ENCODE results near the gene HAPLN2.

Gene HAPLN2

DNA sequence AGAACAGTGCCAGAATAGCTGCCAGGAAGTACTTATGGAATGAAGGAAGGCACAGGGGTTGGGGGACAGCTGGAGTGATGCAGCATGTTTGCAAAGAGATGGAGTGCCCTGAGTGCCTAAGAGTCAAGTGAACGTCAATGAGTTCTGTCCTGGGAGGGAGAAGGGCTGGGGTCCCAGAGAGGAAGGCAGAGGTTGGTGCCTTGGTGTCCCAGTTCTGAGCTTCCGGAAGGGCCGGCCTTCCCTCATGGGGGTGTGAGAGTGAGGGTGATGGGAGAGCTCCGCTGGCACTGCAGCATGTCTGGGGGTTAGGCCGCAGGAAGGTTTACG is 40.4 kb downstream of the HAPLN2 start:
- H3K9me3 ChIP-seq (replicated peaks; ENCODE audit: low read length), result no peaks in the 10 kb centered on the region
- no peaks in the 10 kb centered on the region for H3K36me3 ChIP-seq (ENCODE audit: insufficient read depth, low read length)
- peak overlapping the region; percentile 41 for H3K4me3 ChIP-seq (ENCODE audit: low read length)
- peak overlapping the region; percentile 22 for H3K9ac ChIP-seq (ENCODE audit: low read depth, low read length)
- peak overlapping the region; percentile 76 for H3K4me2 ChIP-seq (ENCODE audit: low read length)
- H3K4me1 ChIP-seq (ENCODE audit: control insufficient read depth, insufficient read depth, low read length), result peaks cover 60% of the 10 kb centered on the region
- peaks cover 27% of the 10 kb centered on the region for H3K27me3 ChIP-seq (ENCODE audit: control insufficient read depth, insufficient read depth, low read length)

DNA sequence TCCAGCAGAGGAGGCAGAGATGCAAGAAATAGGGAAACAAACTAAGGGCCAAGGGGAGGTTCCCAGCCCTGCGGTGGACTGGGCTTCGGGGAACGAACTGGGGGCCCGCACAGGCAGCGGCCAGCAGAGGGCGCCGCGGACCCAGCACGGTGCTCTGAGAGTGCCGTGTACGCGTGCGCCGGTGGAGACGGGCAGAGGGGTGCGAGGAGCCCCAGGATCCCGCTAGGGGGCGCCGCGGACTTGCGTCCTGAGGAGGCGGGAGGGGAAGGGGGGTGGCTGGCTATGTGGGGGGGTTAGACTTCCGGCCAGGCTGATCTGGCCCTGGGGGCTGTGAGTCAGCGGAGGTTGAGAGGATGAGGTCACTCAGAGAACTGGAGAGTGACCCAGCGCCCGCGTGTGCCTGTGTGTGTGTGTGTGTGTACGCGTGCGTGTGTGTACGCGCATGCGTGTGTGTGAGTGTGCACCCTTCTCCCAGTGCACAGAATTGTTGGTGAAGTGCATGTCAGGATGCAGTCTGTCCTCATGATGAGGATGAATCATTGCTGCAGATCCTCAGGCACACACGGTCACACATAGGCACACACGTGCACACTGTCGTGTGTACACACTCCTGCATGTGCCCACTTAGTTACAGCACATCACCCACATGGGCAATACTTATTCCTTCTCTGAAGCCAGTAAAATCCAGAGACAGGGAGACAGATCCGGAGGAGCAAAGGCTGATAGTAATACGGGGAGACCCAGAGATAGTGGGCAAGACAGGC is 41.0 kb downstream of the HAPLN2 start:
- Histone ChIP-seq H3K36me3 (ENCODE audit: insufficient read depth, low read length) (no peaks in the 10 kb centered on the region), H3K4me2 (ENCODE audit: low read length) (peak overlapping the region; percentile 76), H3K9me3 (replicated peaks; ENCODE audit: low read length) (no peaks in the 10 kb centered on the region), H3K4me1 (ENCODE audit: control insufficient read depth, insufficient read depth, low read length) (peaks cover 66% of the 10 kb centered on the region), H3K9ac (ENCODE audit: low read depth, low read length) (peak overlapping the region; percentile 51), H3K27me3 (ENCODE audit: control insufficient read depth, insufficient read depth, low read length) (peaks cover 22% of the 10 kb centered on the region), H3K4me3 (ENCODE audit: low read length) (peak overlapping the region; percentile 41)

DNA sequence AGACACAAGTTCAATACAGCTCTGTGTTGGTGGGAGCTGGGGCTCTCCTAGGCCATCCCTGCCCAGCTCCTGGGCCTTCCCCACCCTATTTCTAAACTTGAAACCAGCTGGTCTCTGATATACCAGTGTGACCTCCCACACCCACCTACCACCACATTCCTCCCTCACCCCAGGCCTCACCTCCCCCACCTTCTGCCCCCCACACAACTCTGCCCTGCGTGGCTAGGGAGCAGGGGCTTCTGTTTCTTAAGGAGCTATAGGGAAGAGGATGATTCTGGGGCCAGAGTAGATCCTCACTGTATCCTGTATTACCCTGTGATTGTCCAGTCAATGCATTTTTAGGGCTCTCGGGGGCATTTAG is 41.5 kb downstream of the HAPLN2 start:
- peaks cover 16% of the 10 kb centered on the region for H3K27me3 ChIP-seq (ENCODE audit: control insufficient read depth, insufficient read depth, low read length)
- H3K36me3 ChIP-seq (ENCODE audit: insufficient read depth, low read length), result no peaks in the 10 kb centered on the region
- H3K4me3 ChIP-seq (ENCODE audit: low read length), result peak overlapping the region; percentile 6
- H3K4me2 ChIP-seq (ENCODE audit: low read length), result peak overlapping the region; percentile 19
- H3K4me1 ChIP-seq (ENCODE audit: control insufficient read depth, insufficient read depth, low read length), result peaks cover 72% of the 10 kb centered on the region
- H3K9me3 ChIP-seq (replicated peaks; ENCODE audit: low read length), result no peaks in the 10 kb centered on the region
- H3K9ac ChIP-seq (ENCODE audit: low read depth, low read length), result peak overlapping the region; percentile 51

DNA sequence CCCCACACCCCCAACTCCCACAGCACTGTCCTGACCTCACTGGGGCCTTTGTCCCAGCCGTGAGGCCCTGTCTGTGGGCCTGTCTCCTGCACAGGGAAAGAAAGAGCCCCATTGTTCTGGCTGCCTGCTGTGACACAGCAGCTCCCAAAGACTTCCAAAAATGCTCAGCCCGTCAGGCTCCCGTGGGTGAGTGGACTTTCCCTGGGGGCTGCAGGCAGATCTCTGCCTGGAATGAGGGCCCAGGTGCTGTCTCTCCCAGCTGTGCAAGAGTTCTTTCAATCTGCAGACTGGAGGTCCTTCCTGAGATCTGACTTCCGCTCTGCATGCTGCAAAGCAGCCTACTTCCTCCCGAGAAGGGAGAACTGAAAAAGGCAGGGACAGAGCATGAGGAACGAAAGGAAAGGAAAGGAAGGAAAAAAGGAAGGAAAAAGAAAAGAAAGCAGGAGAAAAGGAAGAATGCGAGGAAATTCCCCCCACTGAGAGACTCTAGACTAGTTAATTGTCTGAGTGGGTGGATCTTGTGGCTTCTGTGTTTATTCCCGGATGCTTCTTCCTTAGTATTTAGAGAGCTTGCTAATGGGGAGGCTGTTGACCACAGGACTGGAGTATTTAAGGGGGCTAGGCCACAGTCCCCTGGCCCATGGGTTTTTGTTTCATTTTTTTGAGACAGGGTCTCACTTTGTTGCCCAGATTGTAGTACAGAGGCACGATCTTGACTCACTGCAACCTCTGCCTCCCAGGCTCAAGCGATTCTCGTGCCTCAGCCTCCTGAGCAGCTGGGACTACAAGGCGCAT is 43.0 kb downstream of the HAPLN2 start:
- no peaks in the 10 kb centered on the region for H3K36me3 ChIP-seq (ENCODE audit: insufficient read depth, low read length)
- peaks cover 68% of the 10 kb centered on the region for H3K4me1 ChIP-seq (ENCODE audit: control insufficient read depth, insufficient read depth, low read length)
- H3K4me3 ChIP-seq (ENCODE audit: low read length), result peak overlapping the region; percentile 37
- peak overlapping the region; percentile 19 for H3K4me2 ChIP-seq (ENCODE audit: low read length)
- peaks cover 1% of the 10 kb centered on the region for H3K27me3 ChIP-seq (ENCODE audit: control insufficient read depth, insufficient read depth, low read length)
- no peaks in the 10 kb centered on the region for H3K9me3 ChIP-seq (replicated peaks; ENCODE audit: low read length)
- H3K9ac ChIP-seq (ENCODE audit: low read depth, low read length), result peak overlapping the region; percentile 49

DNA sequence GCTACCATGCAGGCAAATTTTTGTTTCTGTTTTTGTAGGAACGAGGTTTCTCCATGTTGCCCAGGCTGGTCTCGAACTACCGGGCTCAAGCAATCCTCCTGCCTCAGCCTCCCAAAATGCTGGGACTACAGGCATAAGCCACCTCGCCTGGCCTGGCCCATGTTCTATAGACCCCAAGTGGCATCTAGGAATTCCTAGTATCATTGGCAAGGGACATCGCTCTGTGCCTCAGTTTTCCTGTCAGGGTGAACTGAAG is 43.5 kb downstream of the HAPLN2 start:
- Histone ChIP-seq H3K9ac (ENCODE audit: low read depth, low read length) (peak overlapping the region; percentile 49), H3K27me3 (ENCODE audit: control insufficient read depth, insufficient read depth, low read length) (no peaks in the 10 kb centered on the region)

DNA sequence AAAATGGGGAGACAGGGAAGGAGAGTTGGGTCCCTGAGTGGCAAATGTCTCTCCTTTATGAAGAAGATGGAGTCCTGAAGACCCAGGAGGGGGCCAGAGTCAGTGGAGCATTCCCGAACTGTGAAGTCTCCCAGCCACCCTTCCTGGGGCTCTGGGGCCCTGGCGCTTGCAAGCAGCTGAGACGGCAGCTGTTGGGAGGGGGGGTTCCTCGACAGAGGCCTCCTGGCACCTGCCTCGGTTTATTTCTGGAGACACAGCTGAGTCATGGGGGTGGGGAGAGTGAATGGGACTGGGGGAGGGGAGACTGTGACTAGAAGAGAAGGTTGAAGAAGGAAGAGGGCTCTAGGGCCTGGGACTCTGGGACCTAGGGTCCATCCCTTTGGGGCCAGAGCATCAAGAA is 44.0 kb downstream of the HAPLN2 start:
- no peaks in the 10 kb centered on the region for H3K27me3 ChIP-seq (ENCODE audit: control insufficient read depth, insufficient read depth, low read length)
- no peaks in the 10 kb centered on the region for H3K9me3 ChIP-seq (replicated peaks; ENCODE audit: low read length)
- no peaks in the 10 kb centered on the region for H3K36me3 ChIP-seq (ENCODE audit: insufficient read depth, low read length)
- H3K4me1 ChIP-seq (ENCODE audit: control insufficient read depth, insufficient read depth, low read length), result peaks cover 73% of the 10 kb centered on the region
- H3K9ac ChIP-seq (ENCODE audit: low read depth, low read length), result peak overlapping the region; percentile 77
- peak overlapping the region; percentile 38 for H3K4me2 ChIP-seq (ENCODE audit: low read length)
- no peak overlapping the region for H3K4me3 ChIP-seq (ENCODE audit: low read length)

More for the DNA sequence above, 43.5 kb downstream of the HAPLN2 start:
- Histone ChIP-seq H3K9me3 (replicated peaks; ENCODE audit: low read length) (no peaks in the 10 kb centered on the region), H3K4me1 (ENCODE audit: control insufficient read depth, insufficient read depth, low read length) (peaks cover 70% of the 10 kb centered on the region), H3K4me3 (ENCODE audit: low read length) (no peak overlapping the region), H3K36me3 (ENCODE audit: insufficient read depth, low read length) (no peaks in the 10 kb centered on the region), H3K4me2 (ENCODE audit: low read length) (peak overlapping the region; percentile 19)

DNA sequence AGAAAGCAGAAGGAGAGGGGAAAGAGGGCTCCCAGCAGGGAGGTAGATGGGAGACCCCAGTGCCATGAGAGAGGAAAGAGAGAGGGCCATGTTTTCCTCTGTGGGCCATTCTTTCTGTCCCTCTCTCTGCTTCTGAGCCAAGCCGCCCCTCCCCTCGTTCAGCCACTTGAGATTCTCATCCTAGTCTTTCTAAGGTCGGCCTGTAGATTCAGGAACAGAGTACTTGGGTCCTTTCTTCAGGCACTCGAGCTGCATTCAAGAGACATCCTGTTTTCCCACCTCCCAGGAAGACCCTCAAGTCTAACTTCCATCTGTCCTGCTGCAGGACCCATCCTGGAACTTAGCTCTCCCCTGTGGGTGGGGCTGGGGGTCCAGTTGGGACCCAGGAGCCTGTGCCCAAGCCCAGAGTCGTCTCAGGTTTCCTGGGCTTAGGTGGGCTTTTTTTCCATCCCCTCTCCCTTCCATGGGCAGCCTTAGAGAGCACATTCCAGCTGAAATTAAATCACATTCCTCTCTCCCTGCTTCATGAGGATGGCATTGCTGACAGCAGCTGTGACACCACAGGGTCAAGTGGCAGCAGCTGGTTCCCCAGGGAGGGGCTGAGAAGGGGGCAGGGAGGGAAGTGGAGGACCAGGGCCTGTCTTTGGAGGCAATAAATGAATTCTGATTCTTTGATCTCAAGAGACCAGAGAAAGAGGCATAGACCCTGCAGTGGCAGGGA is 45.0 kb downstream of the HAPLN2 start:
- peak overlapping the region; percentile 70 for H3K4me2 ChIP-seq (ENCODE audit: low read length)
- peak overlapping the region; percentile 56 for H3K4me3 ChIP-seq (ENCODE audit: low read length)
- H3K9ac ChIP-seq (ENCODE audit: low read depth, low read length), result peak overlapping the region; percentile 77
- no peaks in the 10 kb centered on the region for H3K9me3 ChIP-seq (replicated peaks; ENCODE audit: low read length)
- no peaks in the 10 kb centered on the region for H3K36me3 ChIP-seq (ENCODE audit: insufficient read depth, low read length)
- peaks cover 72% of the 10 kb centered on the region for H3K4me1 ChIP-seq (ENCODE audit: control insufficient read depth, insufficient read depth, low read length)
- H3K27me3 ChIP-seq (ENCODE audit: control insufficient read depth, insufficient read depth, low read length), result no peaks in the 10 kb centered on the region

DNA sequence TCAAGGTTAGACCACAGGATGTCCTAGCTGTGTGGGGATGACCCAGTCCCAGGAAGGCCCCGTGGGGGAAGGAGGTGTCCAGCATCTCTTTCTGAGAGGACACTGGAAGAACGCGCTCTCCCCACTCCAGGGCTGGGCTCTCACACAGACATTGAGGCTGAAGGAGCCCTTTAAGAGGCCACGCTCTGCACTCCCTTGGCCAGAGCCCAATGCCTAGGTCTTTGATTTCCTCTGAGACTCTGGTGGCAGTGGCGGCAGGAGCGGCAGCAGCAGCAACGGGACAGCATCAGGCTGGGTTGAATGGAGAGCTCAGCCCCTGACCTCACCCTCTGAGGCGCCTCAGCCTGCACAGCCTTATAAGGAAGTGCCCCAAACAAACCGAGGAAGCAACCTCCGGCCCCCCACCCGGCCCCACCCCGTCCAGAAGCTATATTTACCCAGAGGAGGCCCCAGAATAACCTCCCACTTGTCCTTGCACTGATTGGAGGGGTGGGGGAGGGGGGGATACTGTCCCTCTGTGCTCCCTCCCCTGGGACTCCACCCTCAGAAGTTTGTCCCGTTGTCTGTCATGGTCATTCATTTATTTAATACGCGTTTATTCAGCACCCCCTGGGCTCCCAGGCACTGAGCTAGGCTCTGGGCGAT is 45.7 kb downstream of the HAPLN2 start:
- peak overlapping the region; percentile 70 for H3K4me2 ChIP-seq (ENCODE audit: low read length)
- no peaks in the 10 kb centered on the region for H3K27me3 ChIP-seq (ENCODE audit: control insufficient read depth, insufficient read depth, low read length)
- no peaks in the 10 kb centered on the region for H3K36me3 ChIP-seq (ENCODE audit: insufficient read depth, low read length)
- peak overlapping the region; percentile 56 for H3K4me3 ChIP-seq (ENCODE audit: low read length)
- peaks cover 66% of the 10 kb centered on the region for H3K4me1 ChIP-seq (ENCODE audit: control insufficient read depth, insufficient read depth, low read length)
- H3K9me3 ChIP-seq (replicated peaks; ENCODE audit: low read length), result no peaks in the 10 kb centered on the region
- H3K9ac ChIP-seq (ENCODE audit: low read depth, low read length), result peak overlapping the region; percentile 77

DNA sequence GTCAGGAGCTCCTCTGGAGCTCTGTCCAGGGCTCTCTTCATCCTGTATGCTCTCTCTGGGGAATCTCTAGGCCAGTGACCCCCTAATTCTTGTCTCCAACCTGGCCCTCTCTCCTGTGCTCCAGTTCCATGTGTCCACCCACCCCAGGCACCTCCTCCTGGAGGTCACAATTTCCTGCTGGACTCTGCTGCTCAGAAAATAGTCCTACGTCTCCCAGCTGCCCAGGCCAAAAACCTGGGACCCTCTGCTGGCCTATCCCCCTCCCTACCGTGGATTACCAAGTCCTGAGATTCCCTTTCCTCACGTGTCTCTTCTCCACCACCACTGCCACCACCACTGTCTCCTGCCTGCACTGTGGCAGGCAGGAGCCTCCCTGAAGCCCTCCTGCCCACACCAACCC is 46.3 kb downstream of the HAPLN2 start:
- H3K9ac ChIP-seq (ENCODE audit: low read depth, low read length), result peak overlapping the region; percentile 77
- no peaks in the 10 kb centered on the region for H3K9me3 ChIP-seq (replicated peaks; ENCODE audit: low read length)
- peak overlapping the region; percentile 70 for H3K4me2 ChIP-seq (ENCODE audit: low read length)
- H3K27me3 ChIP-seq (ENCODE audit: control insufficient read depth, insufficient read depth, low read length), result no peaks in the 10 kb centered on the region
- no peaks in the 10 kb centered on the region for H3K36me3 ChIP-seq (ENCODE audit: insufficient read depth, low read length)
- H3K4me1 ChIP-seq (ENCODE audit: control insufficient read depth, insufficient read depth, low read length), result peaks cover 61% of the 10 kb centered on the region
- no peak overlapping the region for H3K4me3 ChIP-seq (ENCODE audit: low read length)

DNA sequence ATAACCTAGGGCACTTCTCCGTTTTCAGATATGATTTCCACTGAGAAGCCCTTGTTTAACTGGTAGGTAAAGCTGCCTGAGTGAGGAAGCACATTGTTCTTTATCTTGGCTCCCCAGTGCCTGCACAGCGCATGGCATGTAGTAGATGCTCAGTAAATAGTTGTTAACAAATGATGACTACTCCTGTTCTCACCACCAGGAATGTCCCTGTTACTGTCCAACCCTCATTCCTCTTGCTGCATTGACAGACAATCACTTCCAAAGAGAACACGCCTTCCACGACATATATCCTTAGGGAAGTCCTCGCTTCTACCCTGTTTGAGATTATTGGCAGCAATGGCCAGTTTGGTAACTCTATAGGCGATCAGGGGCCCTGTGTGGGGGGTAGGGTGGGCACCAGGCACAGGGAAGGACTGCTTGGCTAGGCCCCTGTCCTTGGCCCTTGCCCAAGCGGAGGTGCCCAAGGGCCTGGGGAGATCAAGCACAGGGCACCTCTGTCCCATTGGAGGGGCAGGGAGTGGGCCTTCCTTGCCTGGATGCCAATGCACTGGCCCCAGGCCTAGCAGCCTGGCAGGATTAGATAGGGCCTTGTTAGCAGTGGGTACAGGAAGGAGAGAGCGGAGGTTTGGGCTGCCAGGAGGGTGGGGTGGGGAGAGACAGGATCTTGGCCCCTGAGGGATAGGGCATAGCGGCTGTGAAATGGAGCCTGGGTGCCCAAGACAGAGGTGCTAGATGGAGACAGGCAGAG is 47.8 kb downstream of the HAPLN2 start:
- Histone ChIP-seq H3K9me3 (replicated peaks; ENCODE audit: low read length) (no peaks in the 10 kb centered on the region), H3K4me2 (ENCODE audit: low read length) (no peak overlapping the region), H3K9ac (ENCODE audit: low read depth, low read length) (no peak overlapping the region), H3K27me3 (ENCODE audit: control insufficient read depth, insufficient read depth, low read length) (peaks cover 6% of the 10 kb centered on the region), H3K4me3 (ENCODE audit: low read length) (no peak overlapping the region), H3K4me1 (ENCODE audit: control insufficient read depth, insufficient read depth, low read length) (peaks cover 46% of the 10 kb centered on the region), H3K36me3 (ENCODE audit: insufficient read depth, low read length) (peaks cover 8% of the 10 kb centered on the region)

DNA sequence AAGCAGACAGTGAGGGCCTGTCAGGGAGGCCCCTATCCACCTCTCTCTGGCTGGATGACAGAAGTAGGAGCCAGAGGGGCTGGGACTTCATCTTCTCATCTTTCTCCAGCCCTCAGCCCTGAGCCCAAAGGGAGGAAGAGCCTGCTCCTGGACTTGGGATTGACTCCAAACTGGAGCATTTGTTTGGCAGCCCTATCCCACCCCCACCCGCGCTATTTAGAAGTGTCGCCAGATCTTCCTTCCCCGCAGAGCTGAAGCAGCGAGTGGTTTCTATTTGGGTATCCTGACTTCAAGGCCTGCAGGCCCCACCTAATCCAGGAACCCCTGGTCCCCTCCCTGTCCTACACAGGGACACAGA is 48.4 kb downstream of the HAPLN2 start:
- Histone ChIP-seq H3K4me3 (ENCODE audit: low read length) (no peak overlapping the region), H3K4me1 (ENCODE audit: control insufficient read depth, insufficient read depth, low read length) (peaks cover 41% of the 10 kb centered on the region), H3K9me3 (replicated peaks; ENCODE audit: low read length) (no peaks in the 10 kb centered on the region), H3K36me3 (ENCODE audit: insufficient read depth, low read length) (peaks cover 9% of the 10 kb centered on the region), H3K27me3 (ENCODE audit: control insufficient read depth, insufficient read depth, low read length) (peaks cover 8% of the 10 kb centered on the region), H3K4me2 (ENCODE audit: low read length) (no peak overlapping the region), H3K9ac (ENCODE audit: low read depth, low read length) (no peak overlapping the region)

All from skeletal muscle satellite cell (primary cell).